GM23248 (cell line): ENCODE measurements around the gene WASF3. TPM values are rescaled to one million over a fixed set of nuclear protein-coding genes. Genes with fewer than 3 reads are reported as not detected.

Experiments
- DNase-seq: peaks from one replicate; pipeline ENCODE4 v3.0.0-alpha.2; 2015
- H2AFZ ChIP-seq: fragments of 200-600 bp; sonication (generic); 2 replicates; pipeline ENCODE4 v1.6.1; 2016; ENCODE audit warnings: antibody characterized with exemption
- H3F3A ChIP-seq: fragments of 200-600 bp; sonication (generic); 2 replicates; pipeline ENCODE4 v1.6.1; 2016; ENCODE audit warnings: mild to moderate bottlenecking, antibody characterized with exemption, mixed run types; ENCODE audit not compliant: insufficient read depth
- H3K27ac ChIP-seq: fragments of 200-600 bp; sonication (generic); 2 replicates; pipeline ENCODE4 v1.5.1; 2016; ENCODE audit warnings: mild to moderate bottlenecking
- H3K27me3 ChIP-seq: fragments of 200-600 bp; sonication (generic); replicated peaks from 2 replicates; pipeline ENCODE4 v1.6.1; 2016; ENCODE audit warnings: mild to moderate bottlenecking; ENCODE audit not compliant: insufficient read depth
- H3K36me3 ChIP-seq: fragments of 200-600 bp; sonication (generic); 2 replicates; pipeline ENCODE4 v1.6.1; 2016; ENCODE audit warnings: low read depth, mild to moderate bottlenecking
- H3K4me1 ChIP-seq: fragments of 200-600 bp; sonication (generic); 2 replicates; pipeline ENCODE4 v1.6.1; 2016; ENCODE audit warnings: mild to moderate bottlenecking; ENCODE audit not compliant: insufficient read depth
- H3K4me2 ChIP-seq: fragments of 200-600 bp; sonication (generic); one replicate; pipeline ENCODE4 v1.6.1; 2016; ENCODE audit warnings: mild to moderate bottlenecking; ENCODE audit not compliant: unreplicated experiment
- H3K4me3 ChIP-seq: fragments of 200-600 bp; sonication (generic); 2 replicates; pipeline ENCODE4 v1.5.1; 2016; ENCODE audit warnings: mild to moderate bottlenecking
- H3K79me2 ChIP-seq: fragments of 200-600 bp; sonication (generic); 2 replicates; pipeline ENCODE4 v1.6.1; 2016; ENCODE audit warnings: mild to moderate bottlenecking; ENCODE audit not compliant: insufficient read depth
- H3K9ac ChIP-seq: fragments of 200-600 bp; sonication (generic); 2 replicates; pipeline ENCODE4 v1.6.1; 2016; ENCODE audit warnings: mild to moderate bottlenecking
- H3K9me2 ChIP-seq: fragments of 200-600 bp; sonication (generic); 2 replicates; pipeline ENCODE4 v1.6.1; 2016; ENCODE audit warnings: mixed run types, mild to moderate bottlenecking, moderate library complexity; ENCODE audit not compliant: insufficient read depth
- H3K9me3 ChIP-seq: fragments of 200-600 bp; sonication (generic); one replicate; pipeline ENCODE4 v1.6.1; 2017; ENCODE audit warnings: low read depth
- H4K20me1 ChIP-seq: fragments of 200-600 bp; sonication (generic); 2 replicates; pipeline ENCODE4 v1.6.0; 2016; ENCODE audit not compliant: insufficient read depth
- EZH2 ChIP-seq: fragments of 200-600 bp; sonication (generic); IDR thresholded peaks from 2 replicates; pipeline ENCODE4 v1.6.1; 2018; ENCODE audit warnings: antibody characterized with exemption, mild to moderate bottlenecking; ENCODE audit not compliant: insufficient read depth, poor library complexity, severe bottlenecking
- EZH2phosphoT487 ChIP-seq: fragments of 200-600 bp; sonication (generic); IDR thresholded peaks from 2 replicates; pipeline ENCODE4 v1.6.1; 2018; ENCODE audit warnings: antibody characterized with exemption, moderate library complexity, mild to moderate bottlenecking, low read depth; ENCODE audit not compliant: insufficient read depth
- WGBS, 2 experiments: methylation state at CpG; one replicate each; pipeline ENCODE4 v1.1.6; 2015 to 2017; ENCODE audit warnings: low lambda C conversion rate in 2 of 2, low coverage in 1 of 2; ENCODE audit errors: missing lambda C conversion rate in 2 of 2; 5-methylcytosine and 5-hydroxymethylcytosine counted together
- in situ Hi-C: fragments of 300-500 bp; cut with MboI; formaldehyde crosslinking; loops from 2 replicates; pipeline ENCODE4 v1.15.0; 2020
- polyA plus RNA-seq: library from polyadenylated mRNA; unstranded; fragments of >200 nt; fragmentation: Nextera tagmentation; extraction: Ambion mirVana; gene quantifications from 2 replicates; pipeline ENCODE4 v1.2.1, GENCODE V29; 2016
- total RNA-seq: library from RNA; depleted of rRNA; stranded (reverse); fragments of >200 nt; shearing (Covaris generic); gene quantifications from 2 replicates; pipeline ENCODE4 v1.2.3, GENCODE V29; 2014

WASF3 gene
- total and polyA plus RNA-seq, 2 experiments from 2014 or later, result 14.7 to 19.9 TPM

DNA sequence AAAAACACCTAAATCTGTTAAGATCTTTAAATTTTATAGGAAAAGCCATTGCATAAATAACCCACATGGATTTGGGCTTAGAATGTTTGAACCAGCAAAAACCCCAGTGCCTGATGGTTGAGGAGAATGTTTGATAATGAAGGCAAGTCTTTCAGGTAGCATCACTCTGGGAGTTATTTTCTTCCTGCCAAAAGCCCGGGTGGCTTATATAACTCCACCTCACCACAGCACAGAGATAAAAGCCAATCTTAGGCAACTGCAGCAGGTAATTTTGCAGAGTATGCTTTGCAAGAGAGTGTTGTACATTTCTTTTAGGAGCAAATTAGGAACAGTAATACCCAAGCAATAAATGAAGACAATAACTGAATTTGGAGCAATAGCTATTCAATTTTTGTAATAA lies 7.8 kb upstream of the WASF3 start:
- Histone ChIP-seq H3K27me3 (peaks cover 11% of the 10 kb centered on the region; the same call in 1 of the 2 replicates), H3K36me3 (no peaks in the 10 kb centered on the region), H3F3A (no peaks in the 10 kb centered on the region), H4K20me1 (no peaks in the 10 kb centered on the region), H3K27ac (no peak overlapping the region), H3K4me2 (no peak overlapping the region), H2AFZ (no peak overlapping the region), H3K9me2 (no peaks in the 10 kb centered on the region), H3K9ac (no peak overlapping the region), H3K4me3 (no peak overlapping the region), H3K4me1 (peaks cover 5% of the 10 kb centered on the region; the same call in 1 of the 2 replicates), H3K9me3 (no peaks in the 10 kb centered on the region), H3K79me2 (no peaks in the 10 kb centered on the region)
- in situ Hi-C loops, result no loop called here
- WGBS, 2 experiments, result 84 to 88% methylated on average over 1 of the region's 1 CpG
- TF ChIP-seq EZH2phosphoT487 (no peak), EZH2 (no peak)
- DNase-seq, result no peak

DNA sequence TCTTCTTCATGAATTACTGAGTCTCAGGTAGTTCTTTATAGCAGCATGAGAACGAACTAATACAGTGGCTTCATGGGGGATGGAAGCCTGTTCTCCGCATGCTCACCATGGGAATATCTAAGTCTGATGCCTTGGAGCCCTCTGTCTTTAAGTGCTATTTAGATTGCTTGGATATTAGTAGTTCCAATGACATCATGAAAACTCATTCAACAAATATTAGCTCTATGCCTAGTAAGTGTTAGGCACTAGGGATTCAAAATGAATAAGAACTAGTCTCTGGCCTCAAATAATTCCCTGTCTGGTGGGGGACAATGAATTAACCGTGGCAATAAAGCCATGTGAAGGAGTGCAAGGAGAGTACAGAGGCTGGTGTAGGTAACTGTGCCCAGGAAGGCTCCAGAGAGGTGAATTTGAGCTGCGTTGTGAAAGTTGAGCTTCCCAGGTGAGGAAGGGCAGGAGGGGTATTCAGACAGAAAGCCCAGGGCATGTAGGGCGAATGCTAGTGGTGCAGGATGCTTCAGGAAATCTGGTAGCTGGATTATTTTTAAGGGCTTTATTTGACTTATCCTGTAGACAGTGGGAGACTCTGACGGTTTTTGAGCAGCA lies 6.1 kb upstream of the WASF3 start:
- H3F3A ChIP-seq, result no peaks in the 10 kb centered on the region
- in situ Hi-C loops, result no loop called here

DNA sequence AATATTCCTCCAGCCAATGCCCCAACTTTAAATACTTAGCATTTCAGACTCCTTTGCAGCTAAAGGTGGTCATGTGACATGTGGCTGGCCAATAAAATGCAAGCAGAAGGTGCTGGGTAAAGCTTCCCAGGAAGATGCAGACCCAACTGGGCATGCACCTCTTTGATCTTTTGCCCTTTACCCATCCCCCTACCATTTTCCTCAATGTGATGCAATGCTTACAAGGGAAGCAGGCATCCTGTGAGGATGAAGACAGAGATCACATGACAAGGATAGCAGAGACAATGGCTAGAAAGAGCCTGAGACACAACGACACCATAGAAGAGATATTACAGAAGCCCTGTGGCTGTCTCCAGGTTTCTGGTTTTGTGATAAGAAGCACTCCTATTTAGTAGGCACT lies 2.1 kb upstream of the WASF3 start:
- H3K9me2 ChIP-seq, result no peaks in the 10 kb centered on the region
- 81 to 92% methylated on average over 1 of the region's 1 CpG for WGBS, 2 experiments
- TF ChIP-seq EZH2phosphoT487 (no peak), EZH2 (no peak)

More for the DNA sequence above, 6.1 kb upstream of the WASF3 start:
- peaks cover 5% of the 10 kb centered on the region; the same call in 1 of the 2 replicates for H3K4me1 ChIP-seq
- H2AFZ ChIP-seq, result no peak overlapping the region
- 71 to 73% methylated on average over 6 of the region's 6 CpGs for WGBS, 2 experiments
- TF ChIP-seq EZH2phosphoT487, result no peak
- peaks cover 11% of the 10 kb centered on the region; the same call in 1 of the 2 replicates for H3K27me3 ChIP-seq
- no peak overlapping the region for H3K4me2 ChIP-seq
- H3K9me2 ChIP-seq, result no peaks in the 10 kb centered on the region
- no peak overlapping the region for H3K4me3 ChIP-seq
- DNase-seq, result peak; percentile 34
- H3K36me3 ChIP-seq, result no peaks in the 10 kb centered on the region
- H3K79me2 ChIP-seq, result no peaks in the 10 kb centered on the region
- no peaks in the 10 kb centered on the region for H4K20me1 ChIP-seq
- H3K27ac ChIP-seq, result no peak overlapping the region
- no peaks in the 10 kb centered on the region for H3K9me3 ChIP-seq
- no peak overlapping the region for H3K9ac ChIP-seq

DNA sequence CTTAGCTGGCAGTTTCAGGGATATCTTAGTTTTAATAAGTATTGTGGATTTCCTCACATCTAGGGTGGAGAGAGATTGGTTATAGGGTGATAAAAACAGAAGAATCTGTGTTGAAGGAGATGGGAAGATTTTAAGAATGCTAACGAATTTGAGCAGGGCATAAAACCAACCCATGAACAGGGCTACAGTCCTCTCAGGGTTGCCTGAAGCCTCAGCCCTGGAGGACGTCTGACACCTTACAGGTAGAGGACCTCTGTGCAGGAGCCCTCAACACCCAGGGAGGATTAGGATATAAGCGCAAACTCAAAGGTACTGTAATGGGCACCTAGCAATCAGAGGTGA lies 461 bp upstream of the WASF3 start:
- TF ChIP-seq EZH2 (no peak), EZH2phosphoT487 (no peak)
- Histone ChIP-seq H3K36me3 (no peaks in the 10 kb centered on the region), H3K27ac (no peak overlapping the region), H3K4me1 (peaks cover 19% of the 10 kb centered on the region), H3F3A (peaks cover 18% of the 10 kb centered on the region), H3K4me3 (peak overlapping the region; percentile 82), H3K79me2 (peaks cover 39% of the 10 kb centered on the region), H2AFZ (peak overlapping the region; percentile 77), H3K9ac (no peak overlapping the region; the same call in 1 of the 2 replicates), H3K9me3 (no peaks in the 10 kb centered on the region), H3K9me2 (no peaks in the 10 kb centered on the region), H3K27me3 (no peaks in the 10 kb centered on the region), H3K4me2 (peak overlapping the region; percentile 73), H4K20me1 (no peaks in the 10 kb centered on the region)
- WGBS, 2 experiments, result 0 to 3% methylated on average over 3 of the region's 3 CpGs
- DNase-seq, result no peak
- in situ Hi-C loops, result no loop called here

More for the DNA sequence above, 2.1 kb upstream of the WASF3 start:
- H4K20me1 ChIP-seq, result no peaks in the 10 kb centered on the region
- peaks cover 2% of the 10 kb centered on the region; the same call in 1 of the 2 replicates for H3F3A ChIP-seq
- H3K9me3 ChIP-seq, result no peaks in the 10 kb centered on the region
- peaks cover 25% of the 10 kb centered on the region for H3K79me2 ChIP-seq
- H3K27ac ChIP-seq, result no peak overlapping the region
- H3K9ac ChIP-seq, result no peak overlapping the region
- H3K4me1 ChIP-seq, result peaks cover 8% of the 10 kb centered on the region
- no peak overlapping the region for H3K4me2 ChIP-seq
- no peak for DNase-seq
- in situ Hi-C loops, result no loop called here
- H3K27me3 ChIP-seq, result no peaks in the 10 kb centered on the region
- H3K36me3 ChIP-seq, result no peaks in the 10 kb centered on the region
- H3K4me3 ChIP-seq, result no peak overlapping the region
- no peak overlapping the region for H2AFZ ChIP-seq
